Pericardium fibroblast (primary cell): ENCODE data around the gene ZNF845. TPM values are rescaled to one million over a fixed set of nuclear protein-coding genes. Genes with fewer than 3 reads are reported as not detected.

ENCODE experiments used
- total RNA-seq: library from RNA; depleted of rRNA; stranded (reverse); fragments of >200 nt; gene quantifications from 2 replicates; pipeline ENCODE4 v1.2.3, GENCODE V29; 2015

ZNF845 gene
- 2.1 and 4.9 TPM in 2 replicates for total RNA-seq

GRCh38 chr19:53333463-53334449 lies at the start of gene ZNF845:
ZNF845 (plus strand) TSS chr19:53333749; CDS start chr19:53341308, 7,559 bp downstream.

GRCh38 chr19:53365134-53365898 lies 31.8 kb downstream of the ZNF845 start, which contains the start of gene ZNF525:
ZNF525 (plus strand) TSS chr19:53365705; CDS start chr19:53372282, 6,577 bp downstream.

GRCh38 chr19:53394974-53395839 lies 61.7 kb downstream of the ZNF845 start, which contains the start of gene ZNF765:
ZNF765 (plus strand) TSS chr19:53395149; CDS start chr19:53398016, 2,867 bp downstream.

Other genes with a start within 250 kb of the ZNF845 start
- gene ZNF160, start 230.3 kb upstream of the ZNF845 start, total RNA-seq = 12.9 and 16.6 TPM in 2 replicates
- gene ZNF415, start 200.8 kb upstream of the ZNF845 start, total RNA-seq = 2.1 and 4.7 TPM in 2 replicates
- 3.3 and 3.6 TPM in 2 replicates for gene ZNF347, start 174.7 kb upstream of the ZNF845 start, total RNA-seq
- gene ZNF665, start 140.4 kb upstream of the ZNF845 start, total RNA-seq = 0.58 and 2.5 TPM in 2 replicates
- gene ZNF677, start 78.9 kb upstream of the ZNF845 start, total RNA-seq = 7.4 and 20.2 TPM in 2 replicates
- gene VN1R2, start 75.5 kb upstream of the ZNF845 start, total RNA-seq = not detected in 2 replicates
- gene VN1R4, start 66.0 kb upstream of the ZNF845 start, total RNA-seq = not detected in 2 replicates
- gene ZNF525, start 32.0 kb downstream of the ZNF845 start, total RNA-seq = 2.3 and 3.5 TPM in 2 replicates
- gene ZNF765, start 61.4 kb downstream of the ZNF845 start, total RNA-seq = 5.5 and 6.8 TPM in 2 replicates
- 4.0 and 8.2 TPM in 2 replicates for gene ZNF761, start 98.2 kb downstream of the ZNF845 start, total RNA-seq
- 1.4 and 1.8 TPM in 2 replicates for gene ZNF813, start 134.0 kb downstream of the ZNF845 start, total RNA-seq
- 6.5 and 6.8 TPM in 2 replicates for gene ZNF331, start 204.4 kb downstream of the ZNF845 start, total RNA-seq